Thoracic aorta (tissue), 2 donors: ENCODE results near the gene SUPT5H. TPM values are rescaled to one million over a fixed set of nuclear protein-coding genes. Genes with fewer than 3 reads are reported as not detected.

Experiments
- ATAC-seq: fragments of 150-250 bp; one replicate; pipeline ENCODE4 v1.8.0; 2017; ENCODE audit warnings: low read depth; ENCODE audit not compliant: insufficient number of reproducible peaks, low FRiP score
- DNase-seq: peaks from one replicate; pipeline ENCODE4 v3.0.0-alpha.2; 2020; ENCODE audit warnings: low spot score
- H3K27ac ChIP-seq, 2 donors: fragments of 200-600 bp; sonication (generic); 1 replicate in 1 of 2; 2 replicates in 1 of 2; pipeline ENCODE4 v1.5.1; 2016; ENCODE audit warnings: mild to moderate bottlenecking in 2 of 2, moderate library complexity in 2 of 2
- H3K27me3 ChIP-seq: fragments of 200-600 bp; sonication (generic); replicated peaks from 2 replicates; pipeline ENCODE4 v1.6.0; 2016; ENCODE audit warnings: mild to moderate bottlenecking; ENCODE audit not compliant: insufficient read depth
- H3K36me3 ChIP-seq: fragments of 200-600 bp; sonication (generic); one replicate; pipeline ENCODE4 v1.5.1; 2016
- H3K4me1 ChIP-seq, 2 donors: fragments of 200-600 bp; sonication (generic); 1 replicate in 1 of 2; 2 replicates in 1 of 2; pipeline versions ENCODE4 v1.5.1 to v1.6.0; 2016; ENCODE audit warnings: low read depth in 2 of 2, mild to moderate bottlenecking in 1 of 2; ENCODE audit not compliant: control insufficient read depth in 1 of 2
- H3K4me3 ChIP-seq: fragments of 200-600 bp; sonication (generic); 2 replicates; pipeline ENCODE4 v1.5.1; 2016; ENCODE audit warnings: mild to moderate bottlenecking
- H3K9me3 ChIP-seq: fragments of 200-600 bp; sonication (generic); 2 replicates; pipeline ENCODE4 v1.5.1; 2016
- total RNA-seq, 2 donors: library from RNA; depleted of rRNA; stranded (reverse); fragments of >200 nt; gene quantifications; one replicate each; pipeline versions ENCODE4 v1.1.0 to v1.2.3, GENCODE V29; 2016
- TF ChIP-seq, protein P1 (sequence below): fragments of 200-600 bp; sonication (generic); IDR thresholded peaks from one replicate; pipeline ENCODE4 v1.5.1; 2019; ENCODE audit warnings: antibody characterized with exemption

Gene SUPT5H
- total RNA-seq, 2 donors from 2014 or later: 94.4 to 157 TPM

GRCh38 chr19:39463403-39463802 is 18.0 kb downstream of the SUPT5H start:
- no peak for ATAC-seq
- TF ChIP-seq, protein P1, sequence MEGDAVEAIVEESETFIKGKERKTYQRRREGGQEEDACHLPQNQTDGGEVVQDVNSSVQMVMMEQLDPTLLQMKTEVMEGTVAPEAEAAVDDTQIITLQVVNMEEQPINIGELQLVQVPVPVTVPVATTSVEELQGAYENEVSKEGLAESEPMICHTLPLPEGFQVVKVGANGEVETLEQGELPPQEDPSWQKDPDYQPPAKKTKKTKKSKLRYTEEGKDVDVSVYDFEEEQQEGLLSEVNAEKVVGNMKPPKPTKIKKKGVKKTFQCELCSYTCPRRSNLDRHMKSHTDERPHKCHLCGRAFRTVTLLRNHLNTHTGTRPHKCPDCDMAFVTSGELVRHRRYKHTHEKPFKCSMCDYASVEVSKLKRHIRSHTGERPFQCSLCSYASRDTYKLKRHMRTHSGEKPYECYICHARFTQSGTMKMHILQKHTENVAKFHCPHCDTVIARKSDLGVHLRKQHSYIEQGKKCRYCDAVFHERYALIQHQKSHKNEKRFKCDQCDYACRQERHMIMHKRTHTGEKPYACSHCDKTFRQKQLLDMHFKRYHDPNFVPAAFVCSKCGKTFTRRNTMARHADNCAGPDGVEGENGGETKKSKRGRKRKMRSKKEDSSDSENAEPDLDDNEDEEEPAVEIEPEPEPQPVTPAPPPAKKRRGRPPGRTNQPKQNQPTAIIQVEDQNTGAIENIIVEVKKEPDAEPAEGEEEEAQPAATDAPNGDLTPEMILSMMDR: no peak

DNA sequence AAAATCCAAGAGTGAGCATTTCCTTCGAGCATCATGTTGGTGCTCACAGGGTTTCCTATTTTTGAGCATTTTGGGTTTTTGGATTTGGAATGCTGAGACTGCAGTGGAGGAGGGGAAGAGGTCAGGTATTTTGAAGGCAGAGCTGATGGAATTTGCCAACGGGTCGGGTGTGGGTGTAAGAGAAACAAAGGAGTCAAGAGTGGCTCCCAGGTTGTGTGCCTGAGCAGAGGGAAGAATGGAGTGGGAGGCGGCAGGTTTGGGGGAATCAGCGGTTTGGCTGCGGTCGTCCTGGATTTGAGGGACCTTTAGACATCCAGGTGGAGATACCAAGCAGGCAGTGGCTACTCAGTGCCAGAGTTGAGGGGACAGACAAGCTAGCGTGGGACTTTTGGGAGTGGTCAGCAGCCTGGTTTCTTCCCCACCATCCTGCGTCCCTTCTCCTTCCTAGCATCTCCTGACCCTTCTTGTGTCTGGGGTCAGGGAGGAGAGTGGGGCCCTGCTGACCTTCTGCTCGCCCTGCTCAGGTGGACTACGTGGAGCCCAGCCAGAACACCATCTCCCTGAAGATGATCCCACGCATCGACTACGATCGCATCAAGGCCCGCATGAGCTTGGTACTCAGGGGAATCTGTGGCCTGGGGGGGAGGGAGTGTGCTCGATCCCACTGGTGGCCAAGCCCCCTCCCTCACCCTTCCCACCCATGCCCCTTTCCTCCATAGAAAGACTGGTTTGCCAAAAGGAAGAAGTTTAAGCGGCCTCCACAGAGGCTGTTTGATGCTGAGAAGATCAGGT is 20.8 kb downstream of the SUPT5H start:
- TF ChIP-seq, protein P1: no peak
- DNase-seq (no peak), ATAC-seq (no peak)
- Histone ChIP-seq H3K4me1 (no peaks in the 10 kb centered on the region), H3K27me3 (no peaks in the 10 kb centered on the region), H3K4me3 (no peak overlapping the region), H3K36me3 (peaks cover 74% of the 10 kb centered on the region), H3K27ac (no peak overlapping the region), H3K9me3 (no peaks in the 10 kb centered on the region)

More at GRCh38 chr19:39463403-39463802, 18.0 kb downstream of the SUPT5H start:
- Histone ChIP-seq H3K9me3 (no peaks in the 10 kb centered on the region), H3K4me1 (no peaks in the 10 kb centered on the region), H3K36me3 (peaks cover 74% of the 10 kb centered on the region), H3K27me3 (no peaks in the 10 kb centered on the region), H3K4me3 (no peak overlapping the region), H3K27ac (no peak overlapping the region)
- DNase-seq: no peak

DNA sequence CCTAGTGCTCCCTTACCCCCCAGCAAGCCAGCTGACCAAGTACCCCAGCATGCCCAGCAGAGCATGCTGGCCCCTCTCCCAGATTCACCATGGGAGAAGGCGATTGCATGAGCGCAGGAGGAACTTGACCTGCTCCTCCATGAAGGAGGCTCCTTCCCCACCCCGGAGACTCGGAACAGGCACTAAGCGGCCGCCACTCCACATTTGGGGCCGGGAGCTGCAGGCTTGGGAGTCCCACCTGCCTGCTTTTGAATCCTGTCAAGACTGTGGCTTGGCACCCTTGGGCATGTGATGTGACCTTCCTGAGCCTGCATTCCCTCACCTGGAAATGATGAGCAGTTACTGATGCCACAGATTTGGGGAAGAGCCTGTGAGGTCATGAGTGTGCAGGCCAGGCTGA is 22.6 kb downstream of the SUPT5H start:
- DNase-seq (no peak), ATAC-seq (no peak)
- H3K4me3 ChIP-seq: no peak overlapping the region
- peaks cover 88% of the 10 kb centered on the region for H3K36me3 ChIP-seq
- H3K27me3 ChIP-seq: no peaks in the 10 kb centered on the region
- no peaks in the 10 kb centered on the region for H3K4me1 ChIP-seq
- H3K9me3 ChIP-seq: no peaks in the 10 kb centered on the region
- TF ChIP-seq, protein P1: no peak
- H3K27ac ChIP-seq: no peak overlapping the region

GRCh38 chr19:39469036-39469435 is 23.7 kb downstream of the SUPT5H start:
- DNase-seq (no peak), ATAC-seq (no peak)
- TF ChIP-seq, protein P1: no peak
- Histone ChIP-seq H3K27me3 (no peaks in the 10 kb centered on the region), H3K27ac (no peak overlapping the region), H3K36me3 (peaks cover 89% of the 10 kb centered on the region), H3K4me1 (no peaks in the 10 kb centered on the region), H3K9me3 (no peaks in the 10 kb centered on the region), H3K4me3 (no peak overlapping the region)

DNA sequence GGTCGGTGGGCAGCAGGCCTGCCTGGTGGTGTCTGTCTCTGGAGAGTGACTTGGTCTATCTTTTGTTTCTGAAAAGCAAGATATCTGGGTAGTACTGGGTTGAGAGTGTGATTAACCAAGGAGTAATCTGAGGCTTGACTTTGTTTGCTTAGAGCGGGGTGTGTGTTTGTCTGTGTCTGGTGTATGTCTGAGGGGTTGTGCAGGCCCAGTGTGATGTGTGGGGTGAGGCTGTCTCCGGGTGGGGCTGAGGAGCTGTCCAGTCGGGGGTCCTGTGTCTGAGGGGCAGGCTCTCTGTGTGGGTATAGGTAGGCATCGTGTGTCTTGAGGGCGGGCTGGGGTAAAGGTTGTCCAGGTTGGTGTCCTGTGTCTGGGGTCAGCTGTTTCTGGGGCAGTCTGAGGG is 24.2 kb downstream of the SUPT5H start:
- H3K36me3 ChIP-seq: peaks cover 90% of the 10 kb centered on the region
- H3K27me3 ChIP-seq: no peaks in the 10 kb centered on the region
- TF ChIP-seq, protein P1: no peak
- DNase-seq (no peak), ATAC-seq (no peak)
- no peak overlapping the region for H3K27ac ChIP-seq
- no peaks in the 10 kb centered on the region for H3K9me3 ChIP-seq
- H3K4me3 ChIP-seq: no peak overlapping the region
- H3K4me1 ChIP-seq: no peaks in the 10 kb centered on the region
